GM21528 (cell line): ENCODE measurements around the gene GALNT14.

Experiments used
- ATAC-seq: cut with Tn5 transposase; IDR thresholded peaks from one replicate; pipeline ENCODE4 v1.9.1; 2021; ENCODE audit warnings: mild to moderate bottlenecking, moderate library complexity; ENCODE audit not compliant: unreplicated experiment, low FRiP score

The GALNT14 gene

DNA sequence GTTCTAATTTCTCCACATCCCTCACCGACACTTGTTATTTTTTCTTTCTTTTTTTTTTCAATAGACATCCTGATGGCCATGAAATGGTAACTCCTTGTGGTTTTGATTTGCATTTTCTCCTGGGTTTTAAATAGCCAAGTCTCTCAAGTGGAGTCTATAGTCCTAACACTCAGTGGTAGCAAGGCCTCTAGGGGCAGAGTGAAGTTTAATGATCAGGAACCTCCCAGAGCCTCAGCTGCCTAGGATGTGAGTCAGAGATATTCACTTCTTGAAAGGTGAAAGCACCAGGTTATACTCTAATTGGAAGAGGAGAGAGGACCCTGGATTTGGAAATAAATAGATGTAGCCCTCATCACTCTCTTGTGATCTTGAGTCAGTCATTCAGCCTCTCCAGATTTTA is 268.3 kb downstream of the GALNT14 start:
- ATAC-seq, result no peak

DNA sequence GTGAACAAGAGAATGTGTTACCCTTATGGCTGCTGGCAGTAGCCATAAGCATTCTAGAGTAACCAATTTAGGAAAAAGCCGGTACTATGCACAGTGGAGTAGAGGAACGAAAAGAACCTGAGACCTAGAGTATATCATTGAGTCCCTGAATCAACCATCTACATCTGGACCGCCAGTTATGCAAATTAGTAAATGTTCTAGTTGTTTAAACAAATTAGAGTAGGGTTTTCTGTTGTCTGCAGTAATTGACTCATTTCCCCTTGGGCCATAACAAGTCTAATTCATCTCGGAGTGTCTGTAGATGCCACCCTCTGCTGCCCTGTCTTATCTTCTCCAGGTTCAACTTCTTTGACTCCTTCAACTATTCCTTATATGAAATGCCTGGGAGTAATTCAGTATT is 270.9 kb downstream of the GALNT14 start:
- ATAC-seq, result no peak

DNA sequence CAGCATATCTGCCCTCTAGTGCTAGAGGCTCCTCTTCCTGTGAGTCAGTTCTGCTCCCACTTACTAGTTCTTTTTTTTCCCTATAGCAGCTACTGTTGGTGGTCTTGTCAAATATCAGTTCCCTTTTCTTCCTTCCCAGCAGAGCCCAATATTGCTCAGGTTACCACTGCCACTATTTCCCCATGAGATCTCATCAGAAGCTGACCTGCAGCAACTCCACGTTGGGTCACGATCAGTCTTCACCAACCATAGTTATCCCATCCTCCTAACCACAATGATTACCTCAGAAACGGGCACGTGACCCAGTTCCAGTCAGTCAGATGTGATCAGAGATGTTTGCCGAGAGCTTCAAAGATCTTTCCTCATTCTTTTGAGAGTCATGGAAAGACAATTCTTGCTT is 271.3 kb downstream of the GALNT14 start:
- ATAC-seq, result no peak

GRCh38 chr2:30865892-30866681 is 272.2 kb downstream of the GALNT14 start:
- ATAC-seq, result no peak

GRCh38 chr2:30865243-30865642 is 273.0 kb downstream of the GALNT14 start:
- no peak for ATAC-seq

GRCh38 chr2:30862054-30862651 is 276.1 kb downstream of the GALNT14 start:
- ATAC-seq, result peak; percentile 63

GRCh38 chr2:30860726-30861125 is 277.5 kb downstream of the GALNT14 start:
- no peak for ATAC-seq
